Measurements from ENCODE around the gene AHDC1. TPM values are rescaled to one million over a fixed set of nuclear protein-coding genes. Genes with fewer than 3 reads are reported as not detected.
A peak's percentile ranks its signal among the peaks of the same experiment; 100 is the strongest.

AHDC1 gene
- total and polyA plus RNA-seq, 9 of the 15 experiments (the other 6 are each of a cell fraction or from before 2014, with no cell fraction given), result 0.21 to 36.4 (median 4.7) TPM

DNA sequence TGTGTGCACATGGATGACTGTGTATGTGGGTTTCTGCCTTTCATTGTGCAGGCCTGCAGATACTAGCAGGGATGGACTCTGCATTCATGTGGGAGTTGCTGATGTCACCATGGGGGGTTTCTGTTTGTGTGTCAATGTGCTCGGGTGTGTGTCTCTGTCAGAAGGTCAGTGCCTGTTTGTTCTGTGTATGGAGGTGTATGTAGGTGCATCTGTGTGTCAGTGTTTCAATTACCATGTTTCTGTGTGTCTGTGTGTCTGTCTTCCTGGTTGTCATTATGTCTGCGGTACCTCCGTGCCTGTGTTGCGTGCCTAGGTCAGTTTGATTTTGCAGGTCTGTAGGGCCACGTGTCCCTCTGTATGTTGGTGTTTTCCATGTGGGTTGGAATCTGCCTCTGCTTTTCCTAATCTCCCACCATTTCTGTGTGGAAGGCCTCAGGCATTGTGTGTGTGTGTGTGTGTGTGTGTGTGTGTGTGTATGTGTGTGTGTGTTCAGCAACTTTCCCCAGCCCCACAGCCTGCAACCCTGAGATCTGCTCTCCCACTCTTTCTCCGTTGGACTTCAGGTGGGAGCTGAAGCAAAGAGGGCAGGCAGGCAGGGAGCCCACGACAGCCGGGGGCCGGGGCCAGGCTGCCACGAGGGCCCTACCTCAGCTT, 77.2 kb downstream of the AHDC1 start (continued):
- TF ChIP-seq, protein P1, sequence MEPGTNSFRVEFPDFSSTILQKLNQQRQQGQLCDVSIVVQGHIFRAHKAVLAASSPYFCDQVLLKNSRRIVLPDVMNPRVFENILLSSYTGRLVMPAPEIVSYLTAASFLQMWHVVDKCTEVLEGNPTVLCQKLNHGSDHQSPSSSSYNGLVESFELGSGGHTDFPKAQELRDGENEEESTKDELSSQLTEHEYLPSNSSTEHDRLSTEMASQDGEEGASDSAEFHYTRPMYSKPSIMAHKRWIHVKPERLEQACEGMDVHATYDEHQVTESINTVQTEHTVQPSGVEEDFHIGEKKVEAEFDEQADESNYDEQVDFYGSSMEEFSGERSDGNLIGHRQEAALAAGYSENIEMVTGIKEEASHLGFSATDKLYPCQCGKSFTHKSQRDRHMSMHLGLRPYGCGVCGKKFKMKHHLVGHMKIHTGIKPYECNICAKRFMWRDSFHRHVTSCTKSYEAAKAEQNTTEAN (CRISPR knock-in tag; IDR thresholded peaks at IDR 0.05), result no peak
- no peak; the same call in 1 of the 2 replicates for TF ChIP-seq STAT5A (IDR thresholded peaks at IDR 0.05; ENCODE audit: borderline replicate concordance, low read length)
- no peak for TF ChIP-seq RFX5 (IDR thresholded peaks at IDR 0.05; ENCODE audit: low read depth, low read length)
- TF ChIP-seq DIDO1 (tag; IDR thresholded peaks at IDR 0.05; ENCODE audit: low read depth), result peak; percentile 64; the same call in 1 of the 2 replicates
- TF ChIP-seq ZBTB7A (IDR thresholded peaks at IDR 0.05; ENCODE audit: borderline replicate concordance, control insufficient read depth, low read depth, low read length), result no peak
- TF ChIP-seq, protein P2, sequence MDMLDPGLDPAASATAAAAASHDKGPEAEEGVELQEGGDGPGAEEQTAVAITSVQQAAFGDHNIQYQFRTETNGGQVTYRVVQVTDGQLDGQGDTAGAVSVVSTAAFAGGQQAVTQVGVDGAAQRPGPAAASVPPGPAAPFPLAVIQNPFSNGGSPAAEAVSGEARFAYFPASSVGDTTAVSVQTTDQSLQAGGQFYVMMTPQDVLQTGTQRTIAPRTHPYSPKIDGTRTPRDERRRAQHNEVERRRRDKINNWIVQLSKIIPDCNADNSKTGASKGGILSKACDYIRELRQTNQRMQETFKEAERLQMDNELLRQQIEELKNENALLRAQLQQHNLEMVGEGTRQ (CRISPR knock-in tag; IDR thresholded peaks at IDR 0.05), result 0 out of 2 replicates have a peak, but pooled peaks have one; percentile 32
- TF ChIP-seq, protein P3, sequence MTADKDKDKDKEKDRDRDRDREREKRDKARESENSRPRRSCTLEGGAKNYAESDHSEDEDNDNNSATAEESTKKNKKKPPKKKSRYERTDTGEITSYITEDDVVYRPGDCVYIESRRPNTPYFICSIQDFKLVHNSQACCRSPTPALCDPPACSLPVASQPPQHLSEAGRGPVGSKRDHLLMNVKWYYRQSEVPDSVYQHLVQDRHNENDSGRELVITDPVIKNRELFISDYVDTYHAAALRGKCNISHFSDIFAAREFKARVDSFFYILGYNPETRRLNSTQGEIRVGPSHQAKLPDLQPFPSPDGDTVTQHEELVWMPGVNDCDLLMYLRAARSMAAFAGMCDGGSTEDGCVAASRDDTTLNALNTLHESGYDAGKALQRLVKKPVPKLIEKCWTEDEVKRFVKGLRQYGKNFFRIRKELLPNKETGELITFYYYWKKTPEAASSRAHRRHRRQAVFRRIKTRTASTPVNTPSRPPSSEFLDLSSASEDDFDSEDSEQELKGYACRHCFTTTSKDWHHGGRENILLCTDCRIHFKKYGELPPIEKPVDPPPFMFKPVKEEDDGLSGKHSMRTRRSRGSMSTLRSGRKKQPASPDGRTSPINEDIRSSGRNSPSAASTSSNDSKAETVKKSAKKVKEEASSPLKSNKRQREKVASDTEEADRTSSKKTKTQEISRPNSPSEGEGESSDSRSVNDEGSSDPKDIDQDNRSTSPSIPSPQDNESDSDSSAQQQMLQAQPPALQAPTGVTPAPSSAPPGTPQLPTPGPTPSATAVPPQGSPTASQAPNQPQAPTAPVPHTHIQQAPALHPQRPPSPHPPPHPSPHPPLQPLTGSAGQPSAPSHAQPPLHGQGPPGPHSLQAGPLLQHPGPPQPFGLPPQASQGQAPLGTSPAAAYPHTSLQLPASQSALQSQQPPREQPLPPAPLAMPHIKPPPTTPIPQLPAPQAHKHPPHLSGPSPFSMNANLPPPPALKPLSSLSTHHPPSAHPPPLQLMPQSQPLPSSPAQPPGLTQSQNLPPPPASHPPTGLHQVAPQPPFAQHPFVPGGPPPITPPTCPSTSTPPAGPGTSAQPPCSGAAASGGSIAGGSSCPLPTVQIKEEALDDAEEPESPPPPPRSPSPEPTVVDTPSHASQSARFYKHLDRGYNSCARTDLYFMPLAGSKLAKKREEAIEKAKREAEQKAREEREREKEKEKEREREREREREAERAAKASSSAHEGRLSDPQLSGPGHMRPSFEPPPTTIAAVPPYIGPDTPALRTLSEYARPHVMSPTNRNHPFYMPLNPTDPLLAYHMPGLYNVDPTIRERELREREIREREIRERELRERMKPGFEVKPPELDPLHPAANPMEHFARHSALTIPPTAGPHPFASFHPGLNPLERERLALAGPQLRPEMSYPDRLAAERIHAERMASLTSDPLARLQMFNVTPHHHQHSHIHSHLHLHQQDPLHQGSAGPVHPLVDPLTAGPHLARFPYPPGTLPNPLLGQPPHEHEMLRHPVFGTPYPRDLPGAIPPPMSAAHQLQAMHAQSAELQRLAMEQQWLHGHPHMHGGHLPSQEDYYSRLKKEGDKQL (CRISPR knock-in tag; IDR thresholded peaks at IDR 0.05; ENCODE audit: borderline replicate concordance), result peak; percentile 91; the same call in 1 of the 2 replicates
- peak; percentile 94 for TF ChIP-seq FOXP1 (CRISPR knock-in tag; IDR thresholded peaks at IDR 0.05)
- TF ChIP-seq, protein P4, sequence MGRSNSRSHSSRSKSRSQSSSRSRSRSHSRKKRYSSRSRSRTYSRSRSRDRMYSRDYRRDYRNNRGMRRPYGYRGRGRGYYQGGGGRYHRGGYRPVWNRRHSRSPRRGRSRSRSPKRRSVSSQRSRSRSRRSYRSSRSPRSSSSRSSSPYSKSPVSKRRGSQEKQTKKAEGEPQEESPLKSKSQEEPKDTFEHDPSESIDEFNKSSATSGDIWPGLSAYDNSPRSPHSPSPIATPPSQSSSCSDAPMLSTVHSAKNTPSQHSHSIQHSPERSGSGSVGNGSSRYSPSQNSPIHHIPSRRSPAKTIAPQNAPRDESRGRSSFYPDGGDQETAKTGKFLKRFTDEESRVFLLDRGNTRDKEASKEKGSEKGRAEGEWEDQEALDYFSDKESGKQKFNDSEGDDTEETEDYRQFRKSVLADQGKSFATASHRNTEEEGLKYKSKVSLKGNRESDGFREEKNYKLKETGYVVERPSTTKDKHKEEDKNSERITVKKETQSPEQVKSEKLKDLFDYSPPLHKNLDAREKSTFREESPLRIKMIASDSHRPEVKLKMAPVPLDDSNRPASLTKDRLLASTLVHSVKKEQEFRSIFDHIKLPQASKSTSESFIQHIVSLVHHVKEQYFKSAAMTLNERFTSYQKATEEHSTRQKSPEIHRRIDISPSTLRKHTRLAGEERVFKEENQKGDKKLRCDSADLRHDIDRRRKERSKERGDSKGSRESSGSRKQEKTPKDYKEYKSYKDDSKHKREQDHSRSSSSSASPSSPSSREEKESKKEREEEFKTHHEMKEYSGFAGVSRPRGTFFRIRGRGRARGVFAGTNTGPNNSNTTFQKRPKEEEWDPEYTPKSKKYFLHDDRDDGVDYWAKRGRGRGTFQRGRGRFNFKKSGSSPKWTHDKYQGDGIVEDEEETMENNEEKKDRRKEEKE (IDR thresholded peaks at IDR 0.05; ENCODE audit: borderline replicate concordance in 1 of 2, control insufficient read depth in 1 of 2, low read depth in 2 of 2, low read length in 1 of 2), result no peak; a peak in 1 of 4 replicates

Measured in K562 (cell line).